ENCODE results near the gene MSX1. TPM values are rescaled to one million over a fixed set of nuclear protein-coding genes. Genes with fewer than 3 reads are reported as not detected.

MSX1 gene
- total RNA-seq, 1 experiment from 2014 or later: not detected

GRCh38 chr4:4875611-4876010 is 16.1 kb downstream of the MSX1 start:
- no peak overlapping the region for H3K4ac ChIP-seq (ENCODE audit: low read depth, low read length)
- no peak overlapping the region for H2BK120ac ChIP-seq (ENCODE audit: low read depth, low read length, poor library complexity, severe bottlenecking)
- no peaks in the 10 kb centered on the region for H3K36me3 Mint-ChIP-seq (ENCODE audit: insufficient read depth in 1 of 3, low read depth in 3 of 3)
- no peak overlapping the region for H2BK20ac ChIP-seq (ENCODE audit: low read depth, low read length, poor library complexity, severe bottlenecking)
- TF ChIP-seq CTCF (conservative IDR thresholded peaks at IDR 0.05): no peak
- H3K23ac ChIP-seq (ENCODE audit: insufficient read length, low read depth, low read length): no peak overlapping the region
- peaks cover 2 to 3% of the 10 kb centered on the region in 2 experiments; a peak in 2 of 5 replicates for H3K9me3 Mint-ChIP-seq
- H3K79me1 ChIP-seq (ENCODE audit: insufficient read depth, low read depth, low read length, poor library complexity, severe bottlenecking): no peaks in the 10 kb centered on the region
- no peaks in the 10 kb centered on the region for H3K9me3 ChIP-seq (ENCODE audit: control insufficient read depth, low read depth, low read length)
- peaks cover 1% of the 10 kb centered on the region; the same call in 1 of the 2 replicates for H3K27me3 Mint-ChIP-seq (ENCODE audit: low read depth)
- no peak overlapping the region for H4K5ac ChIP-seq (ENCODE audit: insufficient read length, low read depth, low read length)
- DNase-seq: no peak
- peaks cover 4 to 22% of the 10 kb centered on the region in 2 experiments; a peak in 3 of 4 replicates for H3K4me1 Mint-ChIP-seq
- H3K4me2 ChIP-seq (ENCODE audit: insufficient read depth, insufficient read length, low read length): no peak overlapping the region
- H3K9ac ChIP-seq (ENCODE audit: extremely low read depth, insufficient read length, low read length): no peak overlapping the region
- no peaks in the 10 kb centered on the region for H4K20me1 ChIP-seq (ENCODE audit: control insufficient read depth, insufficient read depth, insufficient read length)
- H3K79me2 ChIP-seq (ENCODE audit: insufficient read depth, low read length): no peaks in the 10 kb centered on the region
- no peak overlapping the region for H3K27ac ChIP-seq (ENCODE audit: insufficient read length, low read depth, low read length)
- no peak overlapping the region for H2AK5ac ChIP-seq (ENCODE audit: insufficient read length, low read length)
- H2BK15ac ChIP-seq (ENCODE audit: low read depth, low read length): no peak overlapping the region
- no CpG with 5 or more reads among the region's 5 CpGs for WGBS (ENCODE audit: extremely low coverage, insufficient read length, low lambda C conversion rate)
- H2BK12ac ChIP-seq (ENCODE audit: insufficient read length, low read depth, low read length): no peak overlapping the region
- H3K14ac ChIP-seq (ENCODE audit: insufficient read depth, low read length): no peak overlapping the region
- no peak overlapping the region for H3K56ac ChIP-seq (ENCODE audit: insufficient read length, low read depth, low read length)
- no peak overlapping the region for H3K18ac ChIP-seq (ENCODE audit: insufficient read length, low read depth, low read length)
- H4K8ac ChIP-seq (replicated peaks; ENCODE audit: insufficient read length, low read depth, low read length): no peak overlapping the region
- H3K4me1 ChIP-seq (ENCODE audit: insufficient read depth, low read length): no peaks in the 10 kb centered on the region
- H3K27ac Mint-ChIP-seq: no peak overlapping the region
- H3T11ph ChIP-seq (ENCODE audit: low read length): no peak overlapping the region
- no peak overlapping the region for H2AFZ ChIP-seq (ENCODE audit: low read length)
- no peak overlapping the region for H2BK5ac ChIP-seq (ENCODE audit: insufficient read length, low read length)
- H4K91ac ChIP-seq (ENCODE audit: insufficient read length, low read depth, low read length): no peak overlapping the region
- H3K27me3 ChIP-seq (ENCODE audit: insufficient read depth, low read length): peaks cover 51% of the 10 kb centered on the region
- H3K23me2 ChIP-seq (ENCODE audit: insufficient read length, low read depth, low read length, poor library complexity, severe bottlenecking): no peaks in the 10 kb centered on the region
- H3K4me3 Mint-ChIP-seq: no peak overlapping the region; a peak in 1 of 5 replicates

Data from H9 (cell line).